GM19328 (cell line): ENCODE results near the gene SLC13A3.
A peak's percentile ranks its signal among the peaks of the same experiment; 100 is the strongest.

ENCODE experiments used
- ATAC-seq: cut with Tn5 transposase; IDR thresholded peaks from one replicate; pipeline ENCODE4 v1.9.1; 2021; ENCODE audit warnings: mild to moderate bottlenecking, moderate library complexity; ENCODE audit not compliant: unreplicated experiment

SLC13A3 gene

GRCh38 chr20:46562373-46563169 is 88.7 kb downstream of the SLC13A3 start:
- no peak for ATAC-seq

GRCh38 chr20:46562009-46562372 is 89.3 kb downstream of the SLC13A3 start:
- no peak for ATAC-seq

DNA sequence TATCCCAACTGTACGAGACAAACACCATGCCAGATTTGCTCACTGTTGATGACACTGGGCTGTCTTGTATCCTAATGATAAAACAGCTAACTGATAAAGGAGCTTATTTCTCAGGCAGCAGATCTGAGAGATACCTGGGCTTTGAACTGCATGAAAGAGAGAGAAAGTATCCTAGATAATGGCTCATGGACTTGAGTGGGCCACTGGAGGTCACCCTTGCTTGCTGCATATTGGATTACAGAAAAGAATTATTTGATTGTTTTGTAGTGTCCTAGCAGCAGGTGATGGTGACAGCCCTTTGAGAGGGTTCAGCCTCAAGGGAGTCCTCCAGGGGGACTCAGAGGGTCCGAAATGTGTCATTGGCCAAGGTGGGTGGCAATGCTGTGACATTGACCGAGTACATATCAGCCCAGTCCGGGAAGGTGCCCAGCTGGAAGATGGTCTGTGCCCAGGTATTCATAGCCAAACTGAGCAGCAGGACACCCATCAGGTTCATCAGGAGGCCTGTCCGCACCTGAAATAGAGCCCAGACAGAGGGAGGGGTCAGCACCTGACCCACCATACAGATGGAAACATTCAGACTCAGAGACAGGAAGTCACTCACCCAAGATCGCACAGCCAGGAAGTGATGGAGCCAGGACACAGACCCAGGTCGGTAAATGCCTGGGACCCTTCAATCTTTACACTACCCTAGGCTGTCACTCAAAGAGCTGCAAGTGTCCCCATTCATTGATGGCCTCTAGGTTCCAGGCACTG is 91.4 kb downstream of the SLC13A3 start:
- ATAC-seq, result no peak

DNA sequence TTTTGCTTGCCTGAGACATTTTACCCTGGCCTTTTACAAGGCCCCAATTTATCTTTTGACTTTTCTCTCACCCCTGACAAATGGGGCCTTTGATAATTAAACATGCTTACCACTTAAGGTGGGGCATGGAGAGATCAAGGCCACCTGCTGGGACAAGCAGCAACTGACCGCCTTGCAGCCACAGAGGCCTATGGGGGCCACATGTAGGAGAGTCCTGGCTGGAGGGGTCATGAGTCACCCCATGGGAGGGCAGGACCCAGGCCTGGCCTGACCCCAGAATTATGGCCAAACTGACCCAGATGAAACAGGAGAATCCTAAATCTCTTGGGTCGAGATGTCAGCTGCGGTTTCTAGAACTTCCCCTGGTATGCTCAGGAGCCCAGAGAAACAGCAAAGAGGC is 92.3 kb downstream of the SLC13A3 start:
- no peak for ATAC-seq

- ATAC-seq, result no peak
Observed at GRCh38 chr20:46558511-46558959, 92.7 kb downstream of the SLC13A3 start.

DNA sequence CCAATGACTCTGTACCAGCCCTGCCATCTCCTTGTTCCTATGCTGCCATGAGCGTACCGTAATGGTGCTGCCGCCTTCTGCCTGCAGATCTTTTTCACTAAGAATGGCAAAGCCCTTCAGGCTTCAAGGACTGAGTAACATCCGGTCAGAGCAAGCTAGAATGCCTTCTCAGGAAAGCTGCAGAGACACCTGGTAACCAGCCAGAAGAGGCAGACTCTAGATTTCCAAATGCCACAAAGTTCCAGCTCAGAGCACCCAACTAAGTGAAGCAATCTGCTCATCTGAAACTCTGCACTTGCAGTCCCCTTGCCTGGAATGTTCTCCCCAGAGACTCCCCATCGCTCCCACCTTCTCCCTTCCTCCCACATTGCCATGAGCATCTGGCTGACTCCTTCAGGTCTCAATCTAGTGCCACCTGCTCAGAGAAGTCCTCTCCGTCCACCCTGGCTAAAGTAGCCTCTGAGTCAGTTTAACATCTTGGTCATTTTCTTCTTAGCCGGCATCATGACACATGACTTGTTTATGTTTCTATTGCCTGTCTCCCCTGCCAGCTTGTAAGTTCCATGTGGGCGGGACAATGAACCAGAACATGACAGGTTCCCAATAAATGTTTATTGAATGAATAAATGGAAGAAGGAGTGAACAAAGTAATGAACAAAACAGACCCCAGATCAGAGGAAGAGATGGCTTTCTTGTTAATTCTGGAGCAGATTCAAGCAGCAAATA is 93.9 kb downstream of the SLC13A3 start:
- ATAC-seq, result no peak

- ATAC-seq, result no peak
Observed at GRCh38 chr20:46555370-46555956, 95.8 kb downstream of the SLC13A3 start.

- ATAC-seq, result no peak
Observed at GRCh38 chr20:46554828-46555227, 96.4 kb downstream of the SLC13A3 start.

DNA sequence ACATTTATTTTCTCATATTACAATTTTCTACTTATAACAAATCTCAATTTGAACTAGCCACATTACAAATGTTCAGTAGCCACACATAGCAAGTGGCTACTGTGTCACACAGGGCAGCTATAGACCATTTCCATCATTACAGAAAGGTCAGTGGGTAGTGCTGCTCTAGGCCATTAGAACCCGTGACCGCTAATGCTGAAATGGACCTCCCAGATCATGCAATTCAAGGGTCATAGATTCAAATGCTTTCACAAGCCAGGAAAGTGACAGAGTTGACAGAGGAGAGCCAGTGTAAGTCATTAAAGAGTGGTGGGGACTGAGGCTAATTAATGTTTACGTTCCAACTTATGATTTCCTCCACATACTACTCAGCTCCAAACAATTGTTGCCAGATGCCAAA is 97.3 kb downstream of the SLC13A3 start:
- ATAC-seq, result no peak

DNA sequence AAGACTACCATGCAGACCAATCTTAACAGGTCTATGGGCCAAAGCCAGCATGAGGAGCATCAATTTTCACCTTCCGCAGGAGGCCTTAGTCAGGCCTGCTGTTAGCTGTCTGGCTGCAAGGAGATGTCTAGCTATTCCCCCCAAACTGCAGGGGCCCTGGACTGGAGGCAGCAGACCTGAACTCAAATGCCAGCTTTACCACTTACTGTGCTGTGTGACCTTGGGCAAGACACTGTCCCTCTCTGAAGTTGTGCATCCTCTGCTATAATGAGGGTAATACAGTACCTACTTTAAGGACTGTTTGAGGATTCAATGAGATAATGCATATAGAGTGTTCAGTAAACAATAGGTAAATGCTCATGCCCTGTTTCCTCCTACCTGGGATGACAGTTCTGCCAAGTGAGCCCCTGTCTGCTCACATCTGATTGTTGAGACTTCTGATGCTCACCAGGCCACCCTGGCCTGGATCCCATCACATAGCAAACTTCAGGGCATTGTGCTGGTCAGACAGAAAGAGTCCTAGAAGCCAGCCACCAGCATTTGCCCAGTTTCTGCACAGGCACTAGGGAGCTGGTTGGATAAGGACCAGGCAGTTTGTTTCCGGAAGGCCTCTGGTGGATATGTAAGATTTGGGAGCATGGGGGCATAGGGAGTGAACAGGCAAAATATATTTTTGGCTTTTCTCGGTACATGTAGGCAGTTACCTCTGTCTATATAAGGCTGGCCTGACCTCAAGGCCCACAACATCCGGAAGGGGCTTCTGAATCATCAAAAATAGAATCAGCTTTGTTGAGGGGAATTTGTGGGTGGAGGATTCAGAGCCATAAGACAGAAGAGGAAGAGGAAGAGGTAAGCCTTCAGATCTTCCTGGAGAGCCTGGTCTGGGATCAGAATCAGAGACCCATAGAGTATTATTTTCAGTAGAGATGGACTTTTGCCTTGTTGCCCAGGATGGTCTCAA is 98.5 kb downstream of the SLC13A3 start:
- peak; percentile 69 for ATAC-seq

GRCh38 chr20:46551522-46552381 is 99.5 kb downstream of the SLC13A3 start:
- ATAC-seq, result no peak

- no peak for ATAC-seq
Observed at GRCh38 chr20:46550461-46550860, 100.8 kb downstream of the SLC13A3 start, which contains the start of gene OCSTAMP. Gene OCSTAMP, minus strand, starts transcription at chr20:46550654. Its CDS starts 94 bp downstream, at chr20:46550560.

DNA sequence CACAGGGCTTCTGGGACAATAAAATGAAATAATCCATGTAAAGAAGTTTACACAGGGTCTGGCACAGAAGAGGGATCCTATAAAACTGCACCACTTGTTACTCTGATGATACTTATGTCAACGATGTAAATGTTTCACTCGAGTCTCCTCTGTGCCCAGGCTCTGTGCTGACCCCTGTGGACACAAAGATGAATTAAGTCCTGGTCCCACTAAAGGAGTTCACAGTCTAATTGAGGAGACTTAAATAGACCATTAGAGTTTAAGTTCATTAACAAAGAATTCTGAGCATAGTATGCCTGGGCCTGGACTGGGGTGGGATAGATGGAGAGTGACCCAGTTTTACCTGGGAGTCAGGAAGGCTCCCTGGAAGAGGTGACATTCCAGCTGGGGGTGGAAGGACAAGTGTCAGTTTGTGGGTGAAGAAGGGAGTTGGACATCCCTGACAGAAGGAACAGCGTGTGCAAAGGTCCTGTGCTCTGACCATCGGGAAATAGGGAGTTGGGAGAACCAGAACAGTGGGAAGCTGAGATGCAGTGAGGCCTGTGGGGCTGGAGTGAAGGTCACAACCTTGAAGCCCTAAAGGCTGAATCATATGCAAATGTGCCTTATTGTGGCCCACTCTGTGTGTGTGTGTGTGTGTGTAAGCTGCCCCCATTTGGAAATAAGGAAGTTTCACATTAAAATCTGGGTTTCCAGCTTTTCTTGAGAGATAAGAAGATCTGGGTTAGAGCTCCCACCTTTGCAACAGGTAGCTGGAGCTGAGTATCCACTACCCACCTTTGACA is 101.9 kb downstream of the SLC13A3 start:
- ATAC-seq, result no peak

GRCh38 chr20:46548688-46549087 is 102.6 kb downstream of the SLC13A3 start:
- ATAC-seq, result no peak

- no peak for ATAC-seq
Observed at GRCh38 chr20:46547995-46548394, 103.3 kb downstream of the SLC13A3 start.

- ATAC-seq, result no peak
Observed at GRCh38 chr20:46546936-46547335, 104.3 kb downstream of the SLC13A3 start.

GRCh38 chr20:46546298-46546697 is 105.0 kb downstream of the SLC13A3 start:
- ATAC-seq, result no peak

- no peak for ATAC-seq
Observed at GRCh38 chr20:46545827-46546138, 105.5 kb downstream of the SLC13A3 start.
